A673 (cell line): ENCODE data around the gene USH1C. TPM values are rescaled to one million over a fixed set of nuclear protein-coding genes. Genes with fewer than 3 reads are reported as not detected.

Experiments used
- BruUV-seq: library from RNA; stranded (reverse); fragments of 400-500 nt; replicated peaks from 2 replicates; lab custom pipeline; 2021; lab: Mats Ljungman, UMichigan
- CTCF ChIA-PET: fragments of 300-600 bp; sonication (Branson Sonifier 250); formaldehyde crosslinking; loops from one replicate; lab custom pipeline; 2022; ENCODE audit warnings: antibody characterized with exemption; lab: Charles Lee
- POLR2A ChIA-PET: fragments of 300-600 bp; sonication (Branson Sonifier 250); formaldehyde crosslinking; loops from one replicate; lab custom pipeline; 2022; ENCODE audit warnings: antibody characterized with exemption; ENCODE audit not compliant: low non-redundant PET; lab: Charles Lee
- DNase-seq: peaks from one replicate; pipeline ENCODE4 v3.0.0-alpha.2; 2015; ENCODE audit warnings: low spot score
- H3K27ac ChIP-seq: fragments of 200-600 bp; sonication (generic); 2 replicates; pipeline ENCODE4 v1.5.1; 2016; ENCODE audit warnings: mixed run types, low read depth, mild to moderate bottlenecking, mixed read lengths, antibody characterized with exemption, low read length; ENCODE audit not compliant: poor library complexity, severe bottlenecking
- H3K27me3 ChIP-seq: fragments of 200-600 bp; sonication (generic); replicated peaks from 2 replicates; pipeline ENCODE4 v1.6.1; 2017; ENCODE audit warnings: mixed run types, low read depth, mild to moderate bottlenecking, mixed read lengths, antibody characterized with exemption, low read length; ENCODE audit not compliant: insufficient read depth, poor library complexity
- H3K36me3 ChIP-seq: fragments of 200-600 bp; sonication (generic); 2 replicates; pipeline ENCODE4 v1.6.1; 2016; ENCODE audit warnings: mixed run types, mild to moderate bottlenecking, mixed read lengths, antibody characterized with exemption, low read length; ENCODE audit not compliant: insufficient read depth, poor library complexity, severe bottlenecking
- H3K4me1 ChIP-seq: fragments of 200-600 bp; sonication (generic); 2 replicates; pipeline ENCODE4 v1.6.1; 2017; ENCODE audit warnings: mixed run types, mild to moderate bottlenecking, mixed read lengths, antibody characterized with exemption, low read length; ENCODE audit not compliant: insufficient read depth, poor library complexity, severe bottlenecking
- H3K4me3 ChIP-seq: fragments of 200-600 bp; sonication (generic); 2 replicates; pipeline ENCODE4 v1.5.1; 2016; ENCODE audit warnings: low read depth, mixed run types, mild to moderate bottlenecking, mixed read lengths, low read length; ENCODE audit not compliant: poor library complexity, severe bottlenecking
- H3K9me3 ChIP-seq: fragments of 200-600 bp; sonication (generic); 2 replicates; pipeline ENCODE4 v1.6.1; 2016; ENCODE audit warnings: mixed run types, low read depth, mild to moderate bottlenecking, mixed read lengths, antibody characterized with exemption, low read length; ENCODE audit not compliant: poor library complexity, severe bottlenecking
- EZH2 ChIP-seq: fragments of 200-600 bp; sonication (generic); IDR thresholded peaks from 2 replicates; pipeline ENCODE4 v1.6.1; 2017; ENCODE audit warnings: borderline replicate concordance, low read depth, mild to moderate bottlenecking, mixed read lengths, antibody characterized with exemption, low read length; ENCODE audit not compliant: poor library complexity, severe bottlenecking
- intact Hi-C: fragments of 100-400 bp; cut with micrococcal nuclease; formaldehyde crosslinking; loops from one replicate; pipeline ENCODE4 v1.10.0; 2022; ENCODE audit not compliant: unreplicated experiment
- total RNA-seq: library from RNA; stranded (reverse); gene quantifications from 2 replicates; pipeline ENCODE4 v1.2.3, GENCODE V29; 2021
- TF ChIP-seq, protein P1 (sequence below): fragments of 300-800, 200-600 bp; sonication (generic); conservative IDR thresholded peaks from 2 replicates; pipeline ENCODE4 v1.5.1; 2017; ENCODE audit warnings: low read depth, mild to moderate bottlenecking, antibody characterized with exemption, low read length, moderate library complexity, mixed read lengths

Gene USH1C
- total RNA-seq, 1 experiment from 2014 or later: not detected

DNA sequence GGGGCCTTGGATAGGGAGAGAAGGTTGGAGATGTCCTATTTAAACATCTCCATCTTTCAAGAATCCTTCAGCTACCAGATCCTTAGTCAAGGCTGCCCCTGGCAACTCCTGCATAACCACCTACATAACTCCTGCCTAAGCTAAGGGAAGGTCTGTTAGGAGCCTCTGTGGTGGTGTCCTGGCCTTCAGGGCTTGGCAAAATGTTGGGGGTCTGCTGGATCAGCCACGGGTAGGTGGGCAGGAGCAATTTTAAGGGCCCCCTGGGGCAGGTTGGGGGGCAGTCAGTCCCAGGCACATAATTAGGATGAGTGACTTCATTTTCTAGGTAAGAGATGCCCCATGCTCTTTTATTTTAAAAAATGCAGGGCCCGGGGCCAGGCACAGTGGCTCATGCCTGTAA, 25.9 kb downstream of the USH1C start:
- Histone ChIP-seq H3K27ac (no peak overlapping the region), H3K27me3 (no peaks in the 10 kb centered on the region), H3K4me3 (no peak overlapping the region), H3K9me3 (no peaks in the 10 kb centered on the region), H3K36me3 (no peaks in the 10 kb centered on the region), H3K4me1 (no peaks in the 10 kb centered on the region)
- ChIA-PET POLR2A (no interaction called here), CTCF (no interaction called here)
- DNase-seq: no peak
- intact Hi-C loops: no loop called here
- TF ChIP-seq EZH2: no peak
- TF ChIP-seq, protein P1, sequence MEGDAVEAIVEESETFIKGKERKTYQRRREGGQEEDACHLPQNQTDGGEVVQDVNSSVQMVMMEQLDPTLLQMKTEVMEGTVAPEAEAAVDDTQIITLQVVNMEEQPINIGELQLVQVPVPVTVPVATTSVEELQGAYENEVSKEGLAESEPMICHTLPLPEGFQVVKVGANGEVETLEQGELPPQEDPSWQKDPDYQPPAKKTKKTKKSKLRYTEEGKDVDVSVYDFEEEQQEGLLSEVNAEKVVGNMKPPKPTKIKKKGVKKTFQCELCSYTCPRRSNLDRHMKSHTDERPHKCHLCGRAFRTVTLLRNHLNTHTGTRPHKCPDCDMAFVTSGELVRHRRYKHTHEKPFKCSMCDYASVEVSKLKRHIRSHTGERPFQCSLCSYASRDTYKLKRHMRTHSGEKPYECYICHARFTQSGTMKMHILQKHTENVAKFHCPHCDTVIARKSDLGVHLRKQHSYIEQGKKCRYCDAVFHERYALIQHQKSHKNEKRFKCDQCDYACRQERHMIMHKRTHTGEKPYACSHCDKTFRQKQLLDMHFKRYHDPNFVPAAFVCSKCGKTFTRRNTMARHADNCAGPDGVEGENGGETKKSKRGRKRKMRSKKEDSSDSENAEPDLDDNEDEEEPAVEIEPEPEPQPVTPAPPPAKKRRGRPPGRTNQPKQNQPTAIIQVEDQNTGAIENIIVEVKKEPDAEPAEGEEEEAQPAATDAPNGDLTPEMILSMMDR: no peak
- BruUV-seq: no TSS peak

DNA sequence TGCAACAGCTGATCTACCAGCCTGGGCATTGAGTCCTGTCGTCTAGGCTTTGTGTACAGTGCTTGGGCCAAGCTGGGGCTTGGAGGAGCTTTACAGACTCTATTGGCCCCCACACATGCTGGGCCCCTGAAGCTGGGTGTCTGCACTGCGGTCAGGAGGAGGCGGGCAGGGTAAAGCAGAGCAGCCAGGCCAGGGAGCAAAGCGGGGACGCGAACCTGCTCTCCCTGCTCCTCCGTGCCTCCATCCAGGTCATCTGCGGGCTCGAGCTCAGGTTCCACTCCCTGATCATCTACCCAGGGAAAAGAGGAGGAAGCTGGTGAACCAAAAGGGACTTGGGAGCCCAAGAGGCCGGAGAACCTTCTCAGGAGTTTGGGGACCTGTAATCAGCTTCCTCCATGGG, 27.0 kb downstream of the USH1C start:
- Histone ChIP-seq H3K4me1 (no peaks in the 10 kb centered on the region), H3K27me3 (no peaks in the 10 kb centered on the region), H3K27ac (no peak overlapping the region), H3K36me3 (no peaks in the 10 kb centered on the region), H3K4me3 (no peak overlapping the region), H3K9me3 (no peaks in the 10 kb centered on the region)
- TF ChIP-seq, protein P1: no peak
- TF ChIP-seq EZH2: no peak
- BruUV-seq: no TSS peak
- ChIA-PET POLR2A (interaction anchor here (0.6 kb wide), 1 partner anchor 831 kb away, joined by 3 read pairs; no protein-coding TSS in a partner anchor), CTCF (no interaction called here)
- intact Hi-C loops: no loop called here
- DNase-seq: no peak

DNA sequence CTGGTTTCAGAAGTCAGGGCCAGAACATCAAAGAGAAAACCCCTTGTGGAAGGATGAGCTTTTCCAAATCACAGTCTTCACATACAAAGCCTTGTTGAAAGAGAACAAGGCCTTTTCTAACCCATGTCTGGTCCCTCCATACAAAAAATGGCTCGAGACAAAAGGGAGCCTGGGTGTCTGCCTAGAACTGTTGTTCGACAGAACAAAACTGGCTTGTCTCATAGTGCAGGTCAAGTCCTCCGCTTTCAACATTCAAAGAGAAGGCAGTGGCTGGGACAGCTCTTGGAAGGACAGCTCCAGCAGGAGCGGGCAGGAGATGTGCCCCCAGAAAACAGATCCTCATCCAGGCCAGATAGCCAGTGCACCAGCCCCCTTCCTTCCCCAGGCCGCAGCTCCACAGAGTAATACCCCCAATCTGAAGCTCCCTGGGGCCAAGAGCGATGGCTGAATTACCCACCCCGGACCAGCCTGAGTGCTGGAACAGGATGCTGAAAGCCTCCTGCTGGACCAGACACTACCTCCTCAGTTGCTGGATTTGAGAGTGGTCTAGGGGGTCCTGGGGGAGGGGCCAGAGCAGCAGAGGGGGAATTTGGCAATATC, 27.6 kb downstream of the USH1C start:
- Histone ChIP-seq H3K4me3 (no peak overlapping the region), H3K9me3 (no peaks in the 10 kb centered on the region), H3K36me3 (no peaks in the 10 kb centered on the region), H3K4me1 (no peaks in the 10 kb centered on the region), H3K27ac (no peak overlapping the region), H3K27me3 (no peaks in the 10 kb centered on the region)
- BruUV-seq: no TSS peak
- no peak for DNase-seq
- ChIA-PET CTCF (no interaction called here), POLR2A (interaction anchor here (0.6 kb wide), 1 partner anchor 831 kb away, joined by 3 read pairs; no protein-coding TSS in a partner anchor)
- TF ChIP-seq, protein P1: no peak
- no peak for TF ChIP-seq EZH2
- intact Hi-C loops: no loop called here
